Measurements from ENCODE around the gene NECAP2. TPM values are rescaled to one million over a fixed set of nuclear protein-coding genes. Genes with fewer than 3 reads are reported as not detected.

NECAP2 gene
- total RNA-seq, 1 experiment from 2014 or later: 29.8 TPM

- H3K27me3 Mint-ChIP-seq (ENCODE audit: low read depth): no peaks in the 10 kb centered on the region
- DNase-seq (ENCODE audit: low spot score): no peak
- ChIA-PET POLR2A (no interaction called here), CTCF (no interaction called here)
- no peaks in the 10 kb centered on the region for H3K4me1 Mint-ChIP-seq
- no peak overlapping the region for H3K4me3 Mint-ChIP-seq
- no peaks in the 10 kb centered on the region for H3K9me3 Mint-ChIP-seq
- peaks cover 36% of the 10 kb centered on the region for H3K36me3 Mint-ChIP-seq
- 0 out of 2 replicates have a peak overlapping the region, but pooled peaks have one; percentile 17 for H3K27ac Mint-ChIP-seq
- ATAC-seq: no peak
- TF ChIP-seq, protein P1, sequence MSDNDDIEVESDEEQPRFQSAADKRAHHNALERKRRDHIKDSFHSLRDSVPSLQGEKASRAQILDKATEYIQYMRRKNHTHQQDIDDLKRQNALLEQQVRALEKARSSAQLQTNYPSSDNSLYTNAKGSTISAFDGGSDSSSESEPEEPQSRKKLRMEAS (CRISPR knock-in tag; IDR thresholded peaks at IDR 0.05): no peak
- TF ChIP-seq ZNF263 (CRISPR knock-in tag; IDR thresholded peaks at IDR 0.05; ENCODE audit: low read depth): no peak
- no peak for TF ChIP-seq ZNF512 (CRISPR knock-in tag; IDR thresholded peaks at IDR 0.05; ENCODE audit: borderline replicate concordance)
- TF ChIP-seq ZNF532 (CRISPR knock-in tag; IDR thresholded peaks at IDR 0.05; ENCODE audit: borderline replicate concordance): no peak
- no peak for TF ChIP-seq RELA (CRISPR knock-in tag; IDR thresholded peaks at IDR 0.05; ENCODE audit: borderline replicate concordance)
- no peak for TF ChIP-seq CBFB (CRISPR knock-in tag; IDR thresholded peaks at IDR 0.05; ENCODE audit: low read depth)
- TF ChIP-seq KAT7 (CRISPR knock-in tag; IDR thresholded peaks at IDR 0.05; ENCODE audit: borderline replicate concordance): no peak
- TF ChIP-seq ZBTB21 (CRISPR knock-in tag; IDR thresholded peaks at IDR 0.05; ENCODE audit: borderline replicate concordance): no peak
- TF ChIP-seq ZNF232 (CRISPR knock-in tag; IDR thresholded peaks at IDR 0.05): no peak
- no peak for TF ChIP-seq CREM (CRISPR knock-in tag; IDR thresholded peaks at IDR 0.05)
- TF ChIP-seq HMGXB4 (CRISPR knock-in tag; IDR thresholded peaks at IDR 0.05): no peak
- TF ChIP-seq GABPB1 (CRISPR knock-in tag; IDR thresholded peaks at IDR 0.05): no peak
- TF ChIP-seq ARID4B (CRISPR knock-in tag; IDR thresholded peaks at IDR 0.05; ENCODE audit: borderline replicate concordance): no peak
- TF ChIP-seq RORB (CRISPR knock-in tag; IDR thresholded peaks at IDR 0.05): no peak
- TF ChIP-seq STAT6 (CRISPR knock-in tag; conservative IDR thresholded peaks at IDR 0.05; ENCODE audit: low read depth): no peak
- no peak for TF ChIP-seq SP1 (CRISPR knock-in tag; conservative IDR thresholded peaks at IDR 0.05)
Observed at GRCh38 chr1:16449666-16450065, 9.1 kb downstream of the NECAP2 start.

All from WTC11 (cell line).